ENCODE measurements around the gene HAAO. TPM values are rescaled to one million over a fixed set of nuclear protein-coding genes. Genes with fewer than 3 reads are reported as not detected.

HAAO gene
- total and polyA plus RNA-seq, 2 donors (not counting 3 experiments of a cell fraction or from before 2014, with no cell fraction given): 0.82 to 1.1 TPM

GRCh38 chr2:42810971-42811811 lies 18.8 kb upstream of the HAAO start:
- Histone ChIP-seq H3K4me1 (ENCODE audit: control insufficient read depth, extremely low read depth, insufficient read depth, low read length) (peaks cover 11% of the 10 kb centered on the region), H3K9me3 (replicated peaks; ENCODE audit: control insufficient read depth, insufficient read depth, low read length) (no peaks in the 10 kb centered on the region), H3K36me3 (ENCODE audit: control insufficient read depth in 2 of 2, extremely low read depth in 1 of 2, insufficient read depth in 2 of 2, low read length in 2 of 2) (no peaks in the 10 kb centered on the region), H4K20me1 (replicated peaks; ENCODE audit: control insufficient read depth, extremely low read depth, insufficient read depth, low read length) (no peaks in the 10 kb centered on the region), H3K79me2 (ENCODE audit: control insufficient read depth, insufficient read depth, low read length) (no peaks in the 10 kb centered on the region), H3K4me3 (replicated peaks in 1 of 3; ENCODE audit: insufficient read depth in 1 of 3, low read depth in 1 of 3, low read length in 3 of 3) (peak overlapping the region; percentile 0 to 44 (median 35)), H3K27ac (ENCODE audit: insufficient read depth, low read depth, low read length) (peak overlapping the region; percentile 85), H2AFZ (ENCODE audit: low read depth, low read length) (peak overlapping the region; percentile 87), H3K9me1 (replicated peaks; ENCODE audit: control insufficient read depth, extremely low read depth, insufficient read depth, low read length) (peaks cover 2% of the 10 kb centered on the region), H3K9ac (replicated peaks; ENCODE audit: extremely low read depth, insufficient read depth, low read length) (peak overlapping the region; percentile 58), H3K4me2 (ENCODE audit: insufficient read depth, low read length) (peak overlapping the region; percentile 77), H3K27me3 (ENCODE audit: control insufficient read depth in 2 of 2, insufficient read depth in 2 of 2, low read length in 2 of 2) (no peaks in the 10 kb centered on the region)
- FAIRE-seq: peak; percentile 87
- TF ChIP-seq CTCF (IDR thresholded peaks at IDR 0.05; ENCODE audit: extremely low read depth in 1 of 2, insufficient read depth in 1 of 2, low read depth in 1 of 2, low read length in 2 of 2) (no peak), POLR2A (IDR thresholded peaks at IDR 0.05; ENCODE audit: low read depth, low read length) (peak; percentile 46)
- ChIA-PET CTCF (interaction anchor here (1.0 to 2.1 kb wide), 7 partner anchors 9 to 34 kb away, joined by 3 to 7 read pairs (median 3); partner anchors contain the start of gene HAAO), POLR2A (no interaction called here)
- TSS peak; percentile 12 for BruUV-seq (replicated peaks)
- peak; percentile 66 for DNase-seq (ENCODE audit: low read depth, low spot score)
- intact Hi-C loops (cut with micrococcal nuclease) (loop anchor here (5.0 kb wide), 1 partner anchor 416 kb away; the partner anchor contains the start of gene ZFP36L2), dilution Hi-C loops (cut with MboI; ENCODE audit: extremely low pct_ligation_motif_present, low sequenced_read_pairs) (no loop called here)
